PC-3 (cell line): ENCODE measurements around the gene ZCCHC24. TPM values are rescaled to one million over a fixed set of nuclear protein-coding genes. Genes with fewer than 3 reads are reported as not detected.

Experiments used
- ATAC-seq: fragments of 200-7000 bp; cut with Tn5 transposase; 2 replicates; pipeline ENCODE4 v1.9.1; 2020; ENCODE audit warnings: mild to moderate bottlenecking, moderate library complexity
- BruUV-seq: library from RNA; stranded (reverse); fragments of 400-500 nt; replicated peaks from 2 replicates; lab custom pipeline; 2021; lab: Mats Ljungman, UMichigan
- CTCF ChIA-PET: fragments of 300-600 bp; sonication (Branson Sonifier 250); formaldehyde crosslinking; loops from one replicate; lab custom pipeline; 2022; ENCODE audit warnings: antibody characterized with exemption; lab: Charles Lee
- POLR2A ChIA-PET: fragments of 300-600 bp; sonication (Branson Sonifier 250); formaldehyde crosslinking; loops from one replicate; lab custom pipeline; 2022; ENCODE audit warnings: antibody characterized with exemption; ENCODE audit not compliant: unreplicated experiment; lab: Charles Lee
- DNase-seq: peaks from one replicate; pipeline ENCODE4 v3.0.0-alpha.2; 2015
- H2AFZ ChIP-seq: fragments of 300-600 bp; sonication (generic); 2 replicates; pipeline ENCODE4 v1.6.0; 2016; ENCODE audit warnings: antibody characterized with exemption, low read length
- H3F3A ChIP-seq: fragments of 300-600 bp; sonication (generic); one replicate; pipeline ENCODE4 v1.6.0; 2017; ENCODE audit warnings: antibody characterized with exemption, low read length, control low read depth, mild to moderate bottlenecking; ENCODE audit not compliant: unreplicated experiment
- H3K27ac ChIP-seq: fragments of 300-600 bp; sonication (generic); 2 replicates; pipeline ENCODE4 v1.5.1; 2016; ENCODE audit warnings: mild to moderate bottlenecking, low read length
- H3K27me3 ChIP-seq: fragments of 300-600 bp; sonication (generic); 2 replicates; pipeline ENCODE4 v1.6.1; 2016; ENCODE audit warnings: low read length, mixed read lengths
- H3K36me3 ChIP-seq: fragments of 300-600 bp; sonication (generic); 2 replicates; pipeline ENCODE4 v1.6.1; 2016; ENCODE audit warnings: low read depth, mixed run types, low read length, mixed read lengths
- H3K4me1 ChIP-seq: fragments of 300-600 bp; sonication (generic); 2 replicates; pipeline ENCODE4 v1.5.1; 2016; ENCODE audit warnings: low read length; ENCODE audit not compliant: insufficient read depth
- H3K4me2 ChIP-seq: fragments of 300-600 bp; sonication (generic); 2 replicates; pipeline ENCODE4 v1.6.0; 2016; ENCODE audit warnings: low read length
- H3K4me3 ChIP-seq: fragments of 300-600 bp; sonication (generic); 2 replicates; pipeline ENCODE4 v1.5.1; 2016; ENCODE audit warnings: mild to moderate bottlenecking, low read length, mixed read lengths
- H3K79me2 ChIP-seq: fragments of 300-600 bp; sonication (generic); 2 replicates; pipeline ENCODE4 v1.6.1; 2017; ENCODE audit warnings: low read length, mixed read lengths
- H3K9ac ChIP-seq: fragments of 300-600 bp; sonication (generic); 2 replicates; pipeline ENCODE4 v1.6.0; 2016; ENCODE audit warnings: mild to moderate bottlenecking, low read length
- H3K9me2 ChIP-seq: fragments of 300-600 bp; sonication (generic); replicated peaks from 2 replicates; pipeline ENCODE4 v1.6.1; 2016; ENCODE audit warnings: mixed run types, low read length, mixed read lengths
- H3K9me3 ChIP-seq: fragments of 300-600 bp; sonication (generic); 2 replicates; pipeline ENCODE4 v1.6.1; 2016; ENCODE audit warnings: low read length, mixed read lengths
- H4K20me1 ChIP-seq: fragments of 300-600 bp; sonication (generic); 2 replicates; pipeline ENCODE4 v1.6.1; 2016; ENCODE audit warnings: low read length, mixed read lengths
- CTCF ChIP-seq: fragments of 300-600 bp; sonication (generic); conservative IDR thresholded peaks from 2 replicates; pipeline ENCODE4 v1.5.1; 2017; ENCODE audit warnings: antibody characterized with exemption, low read depth, mild to moderate bottlenecking, low read length
- EZH2 ChIP-seq: fragments of 300-600 bp; sonication (generic); IDR thresholded peaks from one replicate; pipeline ENCODE4 v1.6.1; 2017; ENCODE audit warnings: antibody characterized with exemption, mild to moderate bottlenecking, low read length; ENCODE audit not compliant: unreplicated experiment
- EZH2phosphoT487 ChIP-seq: fragments of 300-600 bp; sonication (generic); IDR thresholded peaks from 2 replicates; pipeline ENCODE4 v1.6.1; 2018; ENCODE audit warnings: mild to moderate bottlenecking, antibody characterized with exemption, low read length, borderline replicate concordance
- intact Hi-C: fragments of 100-400 bp; cut with micrococcal nuclease; formaldehyde crosslinking; loops from 2 replicates; pipeline ENCODE4 v1.9.0; 2023
- total RNA-seq: library from RNA; depleted of rRNA; stranded (reverse); fragments of >200 nt; gene quantifications from 2 replicates; pipeline ENCODE4 v1.2.3, GENCODE V29; 2014

Gene ZCCHC24
- total RNA-seq, 1 experiment from 2014 or later, result 32.9 TPM

DNA sequence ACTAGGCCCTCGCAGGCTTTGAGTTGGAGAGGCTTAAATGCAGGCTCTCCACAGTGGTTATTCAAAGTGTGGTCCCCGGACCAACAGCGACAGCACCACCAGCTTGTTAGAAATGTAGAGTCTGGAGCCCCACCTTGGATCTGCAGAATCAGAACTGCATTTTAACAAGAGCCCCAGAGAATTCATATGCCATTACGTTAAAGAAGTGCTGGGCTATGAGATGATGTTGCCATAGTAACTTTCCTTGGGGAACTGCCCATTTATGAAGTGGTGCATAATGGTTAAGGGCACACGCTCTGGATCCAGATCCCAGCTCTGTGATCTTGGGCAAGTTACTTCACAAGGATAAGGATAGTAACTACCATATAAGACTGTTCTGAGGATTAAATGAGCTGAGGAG is 48.9 kb downstream of the ZCCHC24 start:
- ChIA-PET CTCF (no interaction called here), POLR2A (no interaction called here)
- Histone ChIP-seq H3K79me2 (no peaks in the 10 kb centered on the region), H4K20me1 (no peaks in the 10 kb centered on the region), H3K9ac (no peak overlapping the region), H2AFZ (no peak overlapping the region), H3K9me2 (no peaks in the 10 kb centered on the region), H3K9me3 (no peaks in the 10 kb centered on the region), H3K4me1 (no peaks in the 10 kb centered on the region), H3F3A (no peaks in the 10 kb centered on the region), H3K36me3 (no peaks in the 10 kb centered on the region; the same call in 1 of the 2 replicates), H3K4me3 (no peak overlapping the region), H3K27ac (no peak overlapping the region), H3K4me2 (no peak overlapping the region), H3K27me3 (no peaks in the 10 kb centered on the region)
- DNase-seq (no peak), ATAC-seq (no peak)
- no peak for TF ChIP-seq EZH2
- TF ChIP-seq CTCF, result no peak
- no peak for TF ChIP-seq EZH2phosphoT487
- no TSS peak for BruUV-seq
- intact Hi-C loops, result no loop called here

GRCh38 chr10:79394664-79395063 is 50.8 kb downstream of the ZCCHC24 start:
- no peak overlapping the region for H3K4me3 ChIP-seq
- no TSS peak for BruUV-seq

More at GRCh38 chr10:79394664-79395063, 50.8 kb downstream of the ZCCHC24 start:
- Histone ChIP-seq H3K4me2 (no peak overlapping the region), H3K79me2 (no peaks in the 10 kb centered on the region), H3K36me3 (no peaks in the 10 kb centered on the region; the same call in 1 of the 2 replicates), H3K9ac (no peak overlapping the region), H2AFZ (no peak overlapping the region), H3K27ac (no peak overlapping the region), H3K4me1 (no peaks in the 10 kb centered on the region), H3K9me3 (no peaks in the 10 kb centered on the region), H4K20me1 (no peaks in the 10 kb centered on the region), H3K27me3 (no peaks in the 10 kb centered on the region), H3F3A (no peaks in the 10 kb centered on the region), H3K9me2 (no peaks in the 10 kb centered on the region)
- no peak for ATAC-seq
- no peak for DNase-seq
- intact Hi-C loops, result no loop called here
- ChIA-PET CTCF (no interaction called here), POLR2A (interaction anchor here (0.9 kb wide), 1 partner anchor 66 kb away, joined by 7 read pairs; no protein-coding TSS in a partner anchor)
- TF ChIP-seq CTCF (no peak), EZH2 (no peak), EZH2phosphoT487 (no peak)
